GM10266 (cell line): ENCODE data around the gene SLF2.

Experiments
- DNase-seq: peaks from one replicate; pipeline ENCODE4 v3.0.0; 2012; ENCODE audit errors: extremely low spot score
- TF ChIP-seq, protein P1 (sequence below): IDR thresholded peaks from 2 replicates; pipeline ENCODE4 v1.5.1; 2012; ENCODE audit warnings: mild to moderate bottlenecking, low read depth; ENCODE audit not compliant: control insufficient read depth, insufficient read depth; ENCODE audit errors: missing control alignments

SLF2 gene

DNA sequence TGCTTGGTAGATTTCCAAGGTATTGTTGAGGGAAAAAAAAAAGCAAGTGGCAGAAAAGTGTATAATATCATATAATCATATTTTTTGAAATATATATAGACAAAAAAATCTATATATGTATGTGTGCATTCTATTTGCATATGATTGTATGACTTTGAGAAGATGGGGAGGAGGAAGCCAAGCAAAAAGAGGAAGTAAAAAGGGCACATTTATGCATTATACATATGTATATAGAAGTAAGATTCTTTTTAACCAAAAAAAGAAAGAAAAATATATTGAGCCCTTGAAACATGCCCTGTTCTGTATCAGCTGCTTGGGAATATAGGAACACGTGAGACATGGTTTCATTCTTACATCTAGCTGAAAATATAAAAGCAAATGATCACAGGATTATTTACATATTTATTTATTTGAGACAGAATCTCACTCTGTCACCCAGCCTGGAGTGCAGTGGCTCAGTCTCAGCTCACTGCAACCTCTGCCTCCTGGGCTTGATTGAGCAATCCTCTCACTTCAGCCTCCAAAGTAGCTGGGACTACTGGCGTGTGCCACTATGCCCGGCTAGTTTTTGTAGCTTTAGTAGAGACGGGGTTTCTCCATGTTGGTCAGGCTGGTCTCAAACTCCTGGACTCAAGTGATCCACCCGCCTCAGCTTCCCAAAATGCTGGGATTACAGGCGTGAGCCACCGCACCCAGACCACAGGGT is 18.0 kb upstream of the SLF2 start:
- no peak for DNase-seq
- TF ChIP-seq, protein P1, sequence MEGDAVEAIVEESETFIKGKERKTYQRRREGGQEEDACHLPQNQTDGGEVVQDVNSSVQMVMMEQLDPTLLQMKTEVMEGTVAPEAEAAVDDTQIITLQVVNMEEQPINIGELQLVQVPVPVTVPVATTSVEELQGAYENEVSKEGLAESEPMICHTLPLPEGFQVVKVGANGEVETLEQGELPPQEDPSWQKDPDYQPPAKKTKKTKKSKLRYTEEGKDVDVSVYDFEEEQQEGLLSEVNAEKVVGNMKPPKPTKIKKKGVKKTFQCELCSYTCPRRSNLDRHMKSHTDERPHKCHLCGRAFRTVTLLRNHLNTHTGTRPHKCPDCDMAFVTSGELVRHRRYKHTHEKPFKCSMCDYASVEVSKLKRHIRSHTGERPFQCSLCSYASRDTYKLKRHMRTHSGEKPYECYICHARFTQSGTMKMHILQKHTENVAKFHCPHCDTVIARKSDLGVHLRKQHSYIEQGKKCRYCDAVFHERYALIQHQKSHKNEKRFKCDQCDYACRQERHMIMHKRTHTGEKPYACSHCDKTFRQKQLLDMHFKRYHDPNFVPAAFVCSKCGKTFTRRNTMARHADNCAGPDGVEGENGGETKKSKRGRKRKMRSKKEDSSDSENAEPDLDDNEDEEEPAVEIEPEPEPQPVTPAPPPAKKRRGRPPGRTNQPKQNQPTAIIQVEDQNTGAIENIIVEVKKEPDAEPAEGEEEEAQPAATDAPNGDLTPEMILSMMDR = no peak

DNA sequence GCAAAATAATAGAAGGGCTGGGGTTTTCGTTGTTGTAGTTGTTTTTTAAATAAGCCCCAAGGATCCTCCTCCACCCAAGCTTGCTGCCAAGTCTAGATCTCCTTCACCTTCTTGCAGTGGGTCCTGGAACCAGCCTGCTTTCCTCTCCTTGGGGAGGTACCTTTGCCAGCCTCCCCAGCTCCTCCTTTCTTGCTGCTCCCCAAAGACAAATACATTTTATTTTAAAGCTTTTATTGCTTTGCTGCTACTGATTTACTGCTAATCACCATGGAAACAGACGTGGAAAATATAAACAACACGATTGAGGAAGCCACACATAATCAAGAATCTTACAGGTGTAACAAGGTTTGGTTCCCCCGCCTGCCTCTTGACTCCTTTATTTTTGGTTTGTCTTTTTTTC is 17.4 kb upstream of the SLF2 start:
- no peak for DNase-seq

DNA sequence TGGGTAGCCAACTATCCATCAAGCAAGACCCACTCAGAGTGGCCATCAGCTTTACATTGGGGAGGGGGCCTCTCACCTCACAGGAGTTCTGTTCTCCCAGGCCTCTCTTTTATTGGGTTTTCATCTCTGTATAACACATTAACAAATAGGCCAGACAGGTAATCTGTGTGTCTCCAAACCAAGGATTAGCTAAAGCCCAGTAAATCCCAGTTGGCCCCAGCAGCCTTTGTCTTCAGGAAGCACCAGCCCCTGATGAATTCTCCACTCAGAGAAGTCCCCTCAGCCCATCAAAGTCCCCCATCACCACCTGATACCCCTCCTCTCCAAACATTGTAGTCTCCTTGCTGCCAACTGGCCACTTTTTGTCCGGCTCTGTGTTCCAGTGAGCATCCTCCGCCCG is 16.9 kb upstream of the SLF2 start:
- DNase-seq = no peak
- TF ChIP-seq, protein P1 = no peak

More for the DNA sequence above, 17.4 kb upstream of the SLF2 start:
- TF ChIP-seq, protein P1 = no peak

DNA sequence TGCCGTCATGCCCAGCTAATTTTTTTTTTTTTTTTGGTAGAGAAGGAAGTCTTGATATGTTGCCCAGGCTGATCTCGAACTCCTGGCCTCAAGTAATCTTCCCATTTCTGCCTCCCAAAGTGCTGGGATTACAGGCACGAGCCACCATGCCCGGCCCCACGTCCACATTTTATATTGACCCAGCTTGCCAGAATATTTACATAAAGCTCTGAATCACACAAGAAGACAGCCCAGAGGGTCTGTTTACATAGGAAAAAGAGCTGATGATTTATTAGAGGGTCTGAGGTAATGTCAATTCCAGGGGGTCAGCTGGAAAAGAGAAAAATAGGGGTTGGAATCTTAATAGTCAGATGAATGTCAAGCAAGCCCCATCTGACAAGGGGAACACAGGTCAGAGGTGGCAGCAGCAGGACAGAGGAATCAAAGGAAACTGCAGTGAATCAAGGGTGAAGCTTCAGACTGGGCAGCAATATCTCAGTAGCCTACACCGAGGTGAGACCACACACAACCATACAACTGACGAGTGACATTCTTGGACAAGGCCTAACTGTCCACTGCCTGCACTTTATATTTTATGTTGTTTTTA is 15.8 kb upstream of the SLF2 start:
- TF ChIP-seq, protein P1 = no peak
- no peak for DNase-seq

DNA sequence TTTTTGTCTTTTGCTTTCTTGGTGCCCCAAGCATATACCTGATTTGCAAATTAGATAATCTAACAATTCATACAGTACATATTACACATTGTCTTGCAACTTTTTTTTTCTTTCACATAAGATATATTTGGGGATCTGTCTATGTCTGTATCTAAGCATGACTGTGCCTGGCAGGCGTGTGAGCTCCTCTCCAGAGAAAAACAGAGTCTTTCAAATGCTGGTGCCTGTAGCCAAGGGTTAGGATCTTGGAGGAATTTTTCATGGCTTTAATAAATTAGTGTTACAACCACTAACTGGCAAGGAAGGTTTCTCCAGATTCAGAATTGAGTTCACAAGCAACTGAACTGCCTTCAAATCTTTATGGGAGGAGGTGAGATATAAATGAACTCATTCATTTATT is 14.8 kb upstream of the SLF2 start:
- DNase-seq = no peak
- TF ChIP-seq, protein P1 = no peak

DNA sequence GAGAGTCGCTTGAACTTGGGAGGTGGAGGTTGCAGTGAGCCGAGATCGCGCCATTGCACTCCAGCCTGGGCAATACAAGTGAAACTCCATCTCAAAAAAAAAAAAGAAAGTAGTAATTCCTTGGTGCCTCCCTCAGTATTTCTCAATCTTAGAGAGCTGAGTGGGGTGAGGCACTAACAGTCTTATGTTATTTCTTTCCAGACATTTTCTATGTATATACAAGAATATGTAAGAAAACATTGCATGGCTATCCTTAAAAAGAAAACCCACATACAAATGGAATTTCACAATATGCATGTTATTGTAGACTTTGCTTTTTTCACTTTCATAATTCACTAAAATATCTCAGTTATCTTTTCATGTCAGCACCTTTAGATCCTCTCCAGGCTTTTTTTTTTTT is 13.6 kb upstream of the SLF2 start:
- DNase-seq = no peak

DNA sequence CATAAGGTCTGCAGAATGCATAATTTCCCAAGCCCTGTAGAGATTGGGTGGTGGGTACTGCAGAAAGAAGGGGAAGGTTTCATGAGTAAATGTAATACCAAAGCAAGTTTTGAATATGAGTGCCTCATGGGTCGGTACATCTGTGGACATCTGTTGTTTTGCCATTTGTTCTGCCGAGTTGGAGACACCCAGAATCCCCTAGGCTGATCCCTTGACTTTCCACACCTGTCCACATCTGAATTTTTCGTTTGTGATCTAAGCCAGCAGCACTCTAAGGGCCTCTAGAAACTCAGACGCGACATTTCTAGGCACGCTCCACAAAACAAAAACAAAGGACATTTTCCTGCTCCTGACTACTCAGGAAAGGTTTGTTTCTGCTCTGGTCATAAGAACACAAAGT is 11.7 kb upstream of the SLF2 start:
- no peak for DNase-seq
- TF ChIP-seq, protein P1 = no peak

More for the DNA sequence above, 13.6 kb upstream of the SLF2 start:
- TF ChIP-seq, protein P1 = no peak
